Measurements from ENCODE around the gene ROBO3. TPM values are rescaled to one million over a fixed set of nuclear protein-coding genes. Genes with fewer than 3 reads are reported as not detected.
A peak's percentile ranks its signal among the peaks of the same experiment; 100 is the strongest.

ROBO3 gene
- total and polyA plus RNA-seq, 5 donors: 9.8 to 15.4 (median 10.5) TPM

- peak overlapping the region; percentile 85 for H3K27ac ChIP-seq (ENCODE audit: low read length)
- ATAC-seq (no peak), DNase-seq (no peak)
- intact Hi-C loops (cut with DNase I): no loop called here
- no peaks in the 10 kb centered on the region for H3K9me3 ChIP-seq (ENCODE audit: control insufficient read depth, low read length)
- H3K4me3 ChIP-seq (ENCODE audit: low read length): no peak overlapping the region
- no peaks in the 10 kb centered on the region for H3K27me3 ChIP-seq (ENCODE audit: control insufficient read depth, insufficient read depth)
- peaks cover 3% of the 10 kb centered on the region for H3K4me1 ChIP-seq (ENCODE audit: control insufficient read depth, insufficient read depth, low read length)
- WGBS: 54% methylated on average over 6 of the region's 6 CpGs
Observed at GRCh38 chr11:124899383-124900145, 34.3 kb downstream of the ROBO3 start.

- peaks cover 3% of the 10 kb centered on the region for H3K4me1 ChIP-seq (ENCODE audit: control insufficient read depth, insufficient read depth, low read length)
Observed at GRCh38 chr11:124900464-124900863, 35.2 kb downstream of the ROBO3 start.

GRCh38 chr11:124902616-124903015 lies 37.4 kb downstream of the ROBO3 start:
- intact Hi-C loops (cut with DNase I): no loop called here
- H3K4me1 ChIP-seq (ENCODE audit: control insufficient read depth, insufficient read depth, low read length): peaks cover 3% of the 10 kb centered on the region
- H3K27ac ChIP-seq (ENCODE audit: low read length): no peak overlapping the region
- 96% methylated on average over 1 of the region's 1 CpG for WGBS
- no peaks in the 10 kb centered on the region for H3K27me3 ChIP-seq (ENCODE audit: control insufficient read depth, insufficient read depth)
- DNase-seq (no peak), ATAC-seq (no peak)
- H3K9me3 ChIP-seq (ENCODE audit: control insufficient read depth, low read length): no peaks in the 10 kb centered on the region
- no peak overlapping the region for H3K4me3 ChIP-seq (ENCODE audit: low read length)

More at GRCh38 chr11:124900464-124900863, 35.2 kb downstream of the ROBO3 start:
- H3K9me3 ChIP-seq (ENCODE audit: control insufficient read depth, low read length): no peaks in the 10 kb centered on the region
- peak in 1 of 2 donors; percentile 11 for ATAC-seq
- intact Hi-C loops (cut with DNase I): no loop called here
- WGBS: 70% methylated on average over 5 of the region's 5 CpGs
- no peaks in the 10 kb centered on the region for H3K27me3 ChIP-seq (ENCODE audit: control insufficient read depth, insufficient read depth)
- DNase-seq: peak in 1 of 3 donors; percentile 56
- H3K27ac ChIP-seq (ENCODE audit: low read length): peak overlapping the region; percentile 88
- no peak overlapping the region for H3K4me3 ChIP-seq (ENCODE audit: low read length)

GRCh38 chr11:124915541-124916369 lies 50.5 kb downstream of the ROBO3 start:
- H3K4me1 ChIP-seq (ENCODE audit: control insufficient read depth, insufficient read depth, low read length): peaks cover 2% of the 10 kb centered on the region
- WGBS: 82% methylated on average over 3 of the region's 3 CpGs
- ATAC-seq (no peak), DNase-seq (no peak)
- no peak overlapping the region for H3K27ac ChIP-seq (ENCODE audit: low read length)
- H3K9me3 ChIP-seq (ENCODE audit: control insufficient read depth, low read length): no peaks in the 10 kb centered on the region
- no peaks in the 10 kb centered on the region for H3K27me3 ChIP-seq (ENCODE audit: control insufficient read depth, insufficient read depth)
- intact Hi-C loops (cut with DNase I): no loop called here
- no peak overlapping the region for H3K4me3 ChIP-seq (ENCODE audit: low read length)

GRCh38 chr11:124916370-124916710 lies 51.1 kb downstream of the ROBO3 start:
- no peak for ATAC-seq
- Histone ChIP-seq H3K27me3 (ENCODE audit: control insufficient read depth, insufficient read depth) (no peaks in the 10 kb centered on the region), H3K27ac (ENCODE audit: low read length) (no peak overlapping the region), H3K9me3 (ENCODE audit: control insufficient read depth, low read length) (no peaks in the 10 kb centered on the region), H3K4me3 (ENCODE audit: low read length) (no peak overlapping the region), H3K4me1 (ENCODE audit: control insufficient read depth, insufficient read depth, low read length) (peaks cover 2% of the 10 kb centered on the region)
- intact Hi-C loops (cut with DNase I): no loop called here
- DNase-seq: no peak

GRCh38 chr11:124917115-124917637 lies 51.9 kb downstream of the ROBO3 start:
- peaks cover 2% of the 10 kb centered on the region for H3K4me1 ChIP-seq (ENCODE audit: control insufficient read depth, insufficient read depth, low read length)
- intact Hi-C loops (cut with DNase I): no loop called here
- H3K9me3 ChIP-seq (ENCODE audit: control insufficient read depth, low read length): no peaks in the 10 kb centered on the region
- H3K27me3 ChIP-seq (ENCODE audit: control insufficient read depth, insufficient read depth): no peaks in the 10 kb centered on the region
- ATAC-seq: no peak
- WGBS: 76% methylated on average over 6 of the region's 6 CpGs
- no peak overlapping the region for H3K4me3 ChIP-seq (ENCODE audit: low read length)
- DNase-seq: no peak
- H3K27ac ChIP-seq (ENCODE audit: low read length): no peak overlapping the region

- peaks cover 2% of the 10 kb centered on the region for H3K4me1 ChIP-seq (ENCODE audit: control insufficient read depth, insufficient read depth, low read length)
- WGBS: 92% methylated on average over 3 of the region's 3 CpGs
- intact Hi-C loops (cut with DNase I): no loop called here
- no peaks in the 10 kb centered on the region for H3K27me3 ChIP-seq (ENCODE audit: control insufficient read depth, insufficient read depth)
- no peak for DNase-seq
- no peak within 1 kb of the TSS for H3K27ac ChIP-seq (ENCODE audit: low read length)
- H3K4me3 ChIP-seq (ENCODE audit: low read length): no peak within 1 kb of the TSS
- ATAC-seq: no peak
- H3K9me3 ChIP-seq (ENCODE audit: control insufficient read depth, low read length): no peaks in the 10 kb centered on the region
Observed at GRCh38 chr11:124918950-124919349, 53.7 kb downstream of the ROBO3 start, which contains the start of gene HEPN1. Gene HEPN1 (plus strand): TSS chr11:124919250.

- H3K9me3 ChIP-seq (ENCODE audit: control insufficient read depth, low read length): no peaks in the 10 kb centered on the region
- no peak for DNase-seq
- H3K27ac ChIP-seq (ENCODE audit: low read length): no peak overlapping the region
- no peaks in the 10 kb centered on the region for H3K27me3 ChIP-seq (ENCODE audit: control insufficient read depth, insufficient read depth)
- ATAC-seq: no peak
- 99% methylated on average over 2 of the region's 2 CpGs for WGBS
- H3K4me3 ChIP-seq (ENCODE audit: low read length): no peak overlapping the region
- H3K4me1 ChIP-seq (ENCODE audit: control insufficient read depth, insufficient read depth, low read length): peaks cover 2% of the 10 kb centered on the region
- intact Hi-C loops (cut with DNase I): no loop called here
Observed at GRCh38 chr11:124919898-124920297, 54.7 kb downstream of the ROBO3 start.

GRCh38 chr11:124920356-124920755 lies 55.1 kb downstream of the ROBO3 start:
- Histone ChIP-seq H3K4me1 (ENCODE audit: control insufficient read depth, insufficient read depth, low read length) (peaks cover 2% of the 10 kb centered on the region), H3K27ac (ENCODE audit: low read length) (peak overlapping the region; percentile 38), H3K4me3 (ENCODE audit: low read length) (peak overlapping the region; percentile 57), H3K9me3 (ENCODE audit: control insufficient read depth, low read length) (no peaks in the 10 kb centered on the region), H3K27me3 (ENCODE audit: control insufficient read depth, insufficient read depth) (no peaks in the 10 kb centered on the region)
- intact Hi-C loops (cut with DNase I): no loop called here
- DNase-seq (no peak), ATAC-seq (no peak)
- WGBS: 82% methylated on average over 5 of the region's 5 CpGs

GRCh38 chr11:124920870-124921609 lies 55.8 kb downstream of the ROBO3 start:
- DNase-seq (peak; percentile 87 to 94 (median 94)), ATAC-seq (peak; percentile 78 to 90)
- H3K4me1 ChIP-seq (ENCODE audit: control insufficient read depth, insufficient read depth, low read length): peaks cover 2% of the 10 kb centered on the region
- no peaks in the 10 kb centered on the region for H3K9me3 ChIP-seq (ENCODE audit: control insufficient read depth, low read length)
- H3K4me3 ChIP-seq (ENCODE audit: low read length): peak overlapping the region; percentile 57
- peak overlapping the region; percentile 62 for H3K27ac ChIP-seq (ENCODE audit: low read length)
- no peaks in the 10 kb centered on the region for H3K27me3 ChIP-seq (ENCODE audit: control insufficient read depth, insufficient read depth)
- WGBS: 5% methylated on average over 82 of the region's 82 CpGs
- intact Hi-C loops (cut with DNase I): no loop called here

Data from right cardiac atrium (tissue), 5 donors.